ENCODE data around the gene GXYLT1.
"Not testable (repeated sequence)": the region's sequence is repeated elsewhere in the genome, so short reads cannot be mapped to it uniquely, and the experiment has no call there.

The GXYLT1 gene

DNA sequence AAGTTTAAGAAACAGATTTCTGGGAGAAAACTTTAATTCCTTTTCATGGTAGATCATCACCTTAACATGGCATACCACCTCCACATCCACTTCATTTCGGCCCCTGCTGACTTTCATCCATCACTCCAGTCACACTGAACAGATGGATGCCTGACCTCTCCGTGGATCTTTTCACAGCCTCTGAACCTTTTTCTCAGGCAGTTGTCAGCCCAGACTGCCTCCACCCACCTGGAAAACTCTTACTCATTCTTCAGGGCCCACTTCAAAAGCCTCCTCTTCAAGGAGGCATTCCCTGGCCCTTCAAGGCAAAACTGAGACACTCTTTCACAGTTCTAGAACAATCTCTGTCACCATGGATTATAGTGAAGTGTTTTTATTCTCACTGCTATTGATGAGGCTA, 52.9 kb downstream of the GXYLT1 start:
- DNase-seq = no peak

DNA sequence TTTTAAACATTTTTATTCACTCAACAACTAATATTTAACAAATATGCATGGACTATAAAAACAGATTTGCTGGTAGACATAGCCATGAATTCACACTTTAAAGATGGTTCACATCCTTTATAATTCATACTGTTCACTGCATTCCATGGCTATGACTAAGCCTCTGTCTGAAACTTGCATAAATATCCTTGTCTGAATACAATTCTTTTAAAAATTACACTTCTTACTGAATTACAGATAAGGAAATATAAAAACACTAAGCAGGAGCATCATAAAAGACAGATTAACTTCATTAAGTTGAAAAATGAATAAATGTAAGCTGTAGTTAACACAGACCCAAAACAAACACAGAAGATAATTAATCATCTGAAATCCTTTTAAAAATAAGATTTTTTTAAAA, 53.8 kb downstream of the GXYLT1 start:
- no peak for DNase-seq

DNA sequence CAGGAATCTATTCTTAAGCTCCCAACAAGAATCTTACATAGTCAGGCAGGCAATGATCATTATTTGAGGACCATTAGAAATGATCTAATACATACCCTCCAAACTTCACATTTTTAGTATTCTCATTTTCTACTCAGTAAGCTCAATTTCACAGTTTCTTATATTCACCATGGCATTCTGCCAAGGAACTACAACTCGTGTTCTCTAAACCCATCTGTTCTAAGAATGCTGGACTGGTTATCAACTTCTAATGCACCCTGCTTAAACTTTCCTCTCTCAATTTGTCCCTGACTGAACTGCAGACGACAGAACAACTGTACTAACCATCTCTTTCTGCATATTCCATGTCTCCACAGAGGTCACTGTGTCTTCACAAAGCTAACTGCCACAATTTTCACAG, 58.6 kb downstream of the GXYLT1 start:
- no peak for DNase-seq

DNA sequence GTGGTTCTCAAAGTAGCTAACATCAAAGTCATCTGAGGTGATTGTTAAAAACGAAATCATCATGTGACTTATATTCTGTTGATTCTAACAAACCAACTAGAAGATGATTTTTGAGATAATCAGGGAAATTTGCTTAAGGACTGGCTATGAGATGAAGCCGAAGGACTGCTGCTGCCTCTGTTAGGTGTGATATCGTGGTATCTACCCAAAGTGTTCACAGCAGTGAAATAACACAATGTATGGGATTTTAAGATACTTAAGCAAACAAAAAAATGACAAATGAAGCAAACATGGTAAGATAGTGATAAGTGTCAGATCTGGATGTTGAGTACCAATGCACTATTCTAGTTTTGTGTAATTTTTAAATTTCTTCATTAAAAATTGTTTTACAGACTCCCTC, 59.1 kb downstream of the GXYLT1 start:
- no peak for DNase-seq

DNA sequence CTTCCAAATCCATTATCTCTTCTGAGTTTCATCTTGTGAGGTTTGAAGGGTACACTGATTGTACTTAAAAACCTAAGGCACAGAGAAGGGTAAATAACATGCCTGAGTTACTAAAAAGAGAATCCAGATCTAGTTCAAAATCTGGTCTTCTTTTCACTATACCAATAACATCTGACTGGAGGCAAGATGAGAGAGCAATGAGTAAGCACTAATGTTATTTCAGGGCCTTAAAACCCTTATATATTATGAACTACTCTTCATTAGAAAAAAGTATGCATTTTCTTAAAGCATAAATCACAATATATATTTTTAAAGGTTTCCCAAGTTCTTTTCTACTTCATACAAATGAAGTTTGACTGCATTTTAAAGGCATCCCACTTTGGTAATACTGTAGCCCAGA, 60.2 kb downstream of the GXYLT1 start:
- no peak for DNase-seq

DNA sequence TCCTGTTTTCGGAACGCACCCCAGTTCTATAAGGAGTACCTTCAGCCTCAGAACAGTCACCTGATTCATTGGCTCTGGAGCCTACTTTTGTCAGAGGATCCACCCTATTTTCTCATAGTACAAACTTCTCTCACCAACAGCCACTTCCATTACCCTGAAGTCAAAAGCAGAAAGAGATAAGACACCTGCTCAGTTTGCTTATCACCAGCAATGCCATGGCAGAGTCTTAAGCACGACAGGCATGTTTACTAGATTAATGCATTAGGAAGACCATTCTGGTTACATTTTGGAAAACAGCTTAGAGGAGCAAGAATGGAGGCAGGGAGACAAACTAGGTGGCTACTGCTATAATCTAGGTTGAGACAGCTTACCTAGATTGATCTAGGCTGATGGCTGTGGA, 67.7 kb downstream of the GXYLT1 start:
- no peak for DNase-seq

DNA sequence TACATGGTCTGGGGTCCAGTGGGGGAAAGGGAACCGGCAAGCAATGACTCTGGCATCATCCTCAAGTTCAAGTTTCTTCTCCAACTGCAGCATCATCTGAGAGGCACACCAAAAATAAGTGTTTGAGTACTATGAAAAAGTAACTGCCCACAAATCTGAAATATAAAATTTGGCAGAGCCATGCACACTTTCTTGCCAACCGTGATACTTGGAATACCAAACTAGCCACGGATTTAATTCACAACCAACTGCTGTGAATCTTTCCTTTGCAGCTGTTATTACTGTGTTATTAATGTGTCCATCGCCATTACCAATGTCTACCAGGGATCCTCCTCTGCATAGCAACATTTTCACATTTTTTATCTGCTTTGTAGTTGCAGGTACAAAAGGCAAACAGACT, 74.6 kb downstream of the GXYLT1 start:
- DNase-seq = no peak

DNA sequence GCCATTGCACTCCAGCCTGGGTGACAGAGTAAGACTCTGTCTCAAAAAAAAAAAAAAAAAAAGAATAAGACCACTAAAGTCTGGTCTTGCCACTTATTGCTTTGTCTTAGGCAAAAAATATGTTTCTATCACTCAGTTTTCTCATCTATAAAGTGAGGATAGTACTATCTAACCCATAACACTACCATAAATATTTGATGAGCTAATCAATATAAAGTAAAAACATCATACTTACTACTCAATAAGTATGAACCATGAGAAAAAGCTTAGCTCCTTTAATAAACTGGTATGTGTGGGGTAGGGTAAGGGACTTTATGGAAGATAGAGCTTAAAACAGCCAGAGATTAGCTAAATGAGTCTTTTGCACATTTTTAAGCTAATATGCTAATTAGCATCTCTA, 85.5 kb downstream of the GXYLT1 start:
- DNase-seq = no peak

DNA sequence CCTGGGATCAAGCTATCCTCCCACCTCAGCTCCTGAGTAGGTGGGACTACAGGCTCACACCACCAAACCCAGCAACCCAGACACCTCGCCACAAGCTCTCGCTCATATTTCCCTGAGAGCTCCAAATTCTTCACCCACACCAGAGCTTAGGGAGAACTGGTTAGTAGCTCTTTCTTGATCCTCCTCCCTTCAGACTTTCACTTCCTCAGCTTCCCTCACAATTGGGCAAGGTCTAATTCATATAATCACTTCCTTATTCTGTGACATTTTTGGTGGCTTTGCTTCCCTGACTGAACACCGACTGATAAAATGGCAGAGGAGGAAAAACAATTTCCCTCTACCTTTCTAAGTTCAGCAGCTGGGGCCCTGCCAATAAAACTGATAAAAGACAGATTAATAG, 88.5 kb downstream of the GXYLT1 start:
- no peak for DNase-seq

DNA sequence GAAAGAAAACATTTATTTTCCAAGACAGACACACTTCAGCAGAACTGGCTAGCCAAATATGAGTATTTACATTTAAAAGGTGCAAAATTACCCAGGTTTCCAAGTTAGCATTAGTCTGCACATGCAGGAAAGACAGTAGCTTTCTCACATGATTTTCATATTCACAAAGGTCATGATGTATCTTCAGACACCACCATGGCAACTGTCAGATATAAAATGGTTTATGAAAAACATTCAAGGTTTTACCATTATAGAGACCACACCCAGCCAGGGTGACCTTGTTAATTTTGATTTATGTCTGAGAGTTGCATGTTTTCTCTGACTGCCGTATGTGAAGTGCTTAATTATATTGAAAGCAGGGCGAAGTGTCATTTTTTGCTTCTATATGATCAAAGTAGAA, 91.2 kb downstream of the GXYLT1 start:
- DNase-seq = no peak

DNA sequence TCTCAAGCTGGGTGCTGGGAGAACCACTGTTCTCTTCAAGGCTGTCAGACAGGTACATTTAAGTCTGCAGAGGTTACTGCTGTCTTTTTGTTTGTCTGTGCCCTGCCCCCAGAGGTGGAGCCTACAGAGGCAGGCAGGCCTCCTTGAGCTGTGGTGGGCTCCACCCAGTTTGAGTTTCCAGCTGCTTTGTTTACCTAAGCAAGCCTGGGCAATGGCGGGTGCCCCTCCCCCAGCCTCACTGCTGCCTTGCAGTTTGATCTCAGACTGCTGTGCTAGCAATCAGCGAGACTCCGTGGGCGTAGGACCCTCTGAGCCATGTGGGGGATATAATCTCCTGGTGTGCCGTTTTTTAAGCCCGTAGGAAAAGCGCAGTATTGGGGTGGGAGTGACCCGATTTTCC, 95.7 kb downstream of the GXYLT1 start:
- DNase-seq = not testable (repeated sequence)

DNA sequence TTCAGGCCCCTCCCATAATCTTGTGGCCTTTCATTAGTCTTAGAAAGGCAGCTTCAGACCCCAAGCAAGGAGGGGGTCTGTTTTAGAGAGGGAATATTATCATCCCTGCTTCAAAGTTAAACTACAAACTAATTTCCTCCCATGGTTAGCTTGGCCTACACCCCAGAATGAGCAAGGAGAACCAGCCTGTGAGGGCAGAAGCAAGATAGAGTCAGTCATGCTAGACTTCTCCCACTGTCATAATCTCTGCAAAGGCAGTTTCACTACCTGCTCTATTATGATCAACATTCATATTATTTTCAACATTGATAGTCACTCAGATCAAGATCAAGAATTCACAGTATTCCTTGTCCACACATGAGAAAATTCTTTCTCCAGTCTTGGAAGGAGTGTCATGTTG, 105.1 kb downstream of the GXYLT1 start:
- no peak for DNase-seq

DNA sequence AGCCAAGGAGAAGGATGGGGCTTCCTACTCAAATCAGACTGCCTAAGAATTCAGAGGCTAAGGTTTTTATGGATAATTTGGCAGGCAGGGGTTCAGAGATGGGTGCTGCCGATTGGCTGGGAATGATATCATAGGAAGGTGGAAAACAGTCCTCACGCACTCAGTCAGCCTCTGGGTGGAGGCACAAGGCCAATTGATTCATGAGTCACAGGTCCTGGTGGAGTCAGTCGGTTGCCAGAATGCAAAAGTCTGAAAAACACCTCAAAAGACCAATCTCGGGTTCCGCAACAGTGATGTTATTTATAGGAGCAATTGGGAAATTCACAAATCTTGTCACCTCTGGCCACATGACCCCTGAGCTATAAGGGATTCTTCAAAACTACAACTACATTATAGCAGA, 105.5 kb downstream of the GXYLT1 start:
- no peak for DNase-seq

DNA sequence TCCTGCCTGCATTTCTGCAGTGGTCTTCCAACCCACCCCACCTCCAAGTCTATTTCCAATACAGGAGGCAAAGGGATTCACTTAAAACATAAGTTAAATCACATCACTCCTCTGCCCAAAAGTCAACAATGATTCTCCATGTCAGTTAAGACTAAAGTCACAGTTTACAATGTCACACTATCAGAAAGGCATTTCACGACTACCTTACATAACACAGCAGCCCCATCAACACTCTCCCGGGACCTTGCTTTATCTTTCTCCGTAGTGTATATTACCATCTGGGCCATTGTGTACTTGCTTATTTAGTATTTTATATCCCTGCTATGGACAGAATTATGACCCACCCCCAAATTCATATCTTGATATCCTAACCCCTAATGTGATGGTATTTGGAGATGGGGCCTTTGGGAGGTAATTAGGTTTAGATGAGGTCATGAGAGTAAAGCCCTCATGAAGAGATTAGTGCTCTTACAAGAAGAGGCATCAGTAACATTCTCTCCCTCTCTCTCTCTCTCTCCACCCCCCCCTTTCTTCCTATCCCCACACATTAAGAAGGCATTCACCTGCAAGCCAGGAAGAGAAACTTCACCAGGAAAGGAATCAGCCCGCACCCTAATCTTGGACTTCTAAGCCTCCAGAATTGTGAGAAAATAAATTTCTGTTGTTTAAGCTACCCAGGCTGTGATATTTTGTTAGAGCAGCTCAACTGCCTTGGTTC, 112.7 kb downstream of the GXYLT1 start:
- no peak for DNase-seq
